Fibroblast of lung (primary cell): ENCODE results near the gene IFIT1.

ENCODE experiments used
- CTCF ChIP-seq, 2 donors: IDR thresholded peaks in 1 of 2; conservative IDR thresholded peaks in 1 of 2; 1 replicate in 1 of 2; 2 replicates in 1 of 2; pipeline ENCODE4 v1.5.1; 2011 to 2012; ENCODE audit warnings: low read length in 2 of 2, control low read depth in 1 of 2, inconsistent platforms in 1 of 2, low read depth in 1 of 2, mild to moderate bottlenecking in 1 of 2
- EZH2 ChIP-seq: IDR thresholded peaks from 2 replicates; pipeline ENCODE4 v1.5.1; 2012; ENCODE audit warnings: low read length, control low read depth, mild to moderate bottlenecking; ENCODE audit errors: missing control alignments

- no peak for TF ChIP-seq CTCF (conservative IDR thresholded peaks at IDR 0.05 in 1 of 2, IDR thresholded peaks at IDR 0.05 in 1 of 2; ENCODE audit: low read depth in 1 of 2, low read length in 2 of 2)
- TF ChIP-seq EZH2, result no peak
These were observed 7.5 kb downstream of the IFIT1 start for GRCh38 chr10:89399956-89400355.
